ENCODE measurements around the gene FAM50A. TPM values are rescaled to one million over a fixed set of nuclear protein-coding genes. Genes with fewer than 3 reads are reported as not detected.

Gene FAM50A
- total and polyA plus RNA-seq, 2 experiments from 2014 or later, result 81.8 to 147 TPM

- TF ChIP-seq, protein P1, sequence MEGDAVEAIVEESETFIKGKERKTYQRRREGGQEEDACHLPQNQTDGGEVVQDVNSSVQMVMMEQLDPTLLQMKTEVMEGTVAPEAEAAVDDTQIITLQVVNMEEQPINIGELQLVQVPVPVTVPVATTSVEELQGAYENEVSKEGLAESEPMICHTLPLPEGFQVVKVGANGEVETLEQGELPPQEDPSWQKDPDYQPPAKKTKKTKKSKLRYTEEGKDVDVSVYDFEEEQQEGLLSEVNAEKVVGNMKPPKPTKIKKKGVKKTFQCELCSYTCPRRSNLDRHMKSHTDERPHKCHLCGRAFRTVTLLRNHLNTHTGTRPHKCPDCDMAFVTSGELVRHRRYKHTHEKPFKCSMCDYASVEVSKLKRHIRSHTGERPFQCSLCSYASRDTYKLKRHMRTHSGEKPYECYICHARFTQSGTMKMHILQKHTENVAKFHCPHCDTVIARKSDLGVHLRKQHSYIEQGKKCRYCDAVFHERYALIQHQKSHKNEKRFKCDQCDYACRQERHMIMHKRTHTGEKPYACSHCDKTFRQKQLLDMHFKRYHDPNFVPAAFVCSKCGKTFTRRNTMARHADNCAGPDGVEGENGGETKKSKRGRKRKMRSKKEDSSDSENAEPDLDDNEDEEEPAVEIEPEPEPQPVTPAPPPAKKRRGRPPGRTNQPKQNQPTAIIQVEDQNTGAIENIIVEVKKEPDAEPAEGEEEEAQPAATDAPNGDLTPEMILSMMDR (IDR thresholded peaks at IDR 0.05; ENCODE audit: low read depth, low read length), result no peak
- Histone ChIP-seq H3K27ac (no peak overlapping the region), H3K4me3 (no peak overlapping the region), H3K36me3 (no peaks in the 10 kb centered on the region), H3K27me3 (no peaks in the 10 kb centered on the region), H3K4me1 (ENCODE audit: low read depth) (peaks cover 2% of the 10 kb centered on the region), H3K9me3 (ENCODE audit: low read depth) (no peaks in the 10 kb centered on the region)
- no peak for DNase-seq (ENCODE audit: low read depth in 1 of 2, low spot score in 1 of 2)
These were observed 44.6 kb downstream of the FAM50A start for GRCh38 chrX:154488336-154489075.

DNA sequence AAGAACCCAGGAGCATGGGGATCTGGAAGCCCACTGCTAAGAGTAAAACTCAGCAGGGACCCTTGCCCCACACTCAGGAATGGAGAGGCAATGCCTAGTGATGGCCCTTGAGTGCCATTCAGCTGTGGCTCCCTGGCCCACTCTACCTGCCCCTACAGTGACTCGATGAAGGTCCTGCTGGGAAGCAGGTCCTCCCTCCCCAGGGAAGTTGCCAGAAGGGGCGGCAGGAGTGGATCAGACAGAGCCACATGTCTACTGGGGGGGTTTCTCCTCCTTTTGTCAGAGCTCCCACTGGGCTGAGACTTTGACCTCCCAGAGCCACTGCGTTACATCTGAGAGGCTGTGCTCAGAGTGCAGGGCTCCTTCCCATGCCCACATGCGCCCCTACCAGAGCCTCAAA, 45.2 kb downstream of the FAM50A start:
- Histone ChIP-seq H3K4me3 (no peak overlapping the region), H3K9me3 (ENCODE audit: low read depth) (no peaks in the 10 kb centered on the region), H3K27me3 (no peaks in the 10 kb centered on the region), H3K36me3 (no peaks in the 10 kb centered on the region), H3K4me1 (ENCODE audit: low read depth) (peaks cover 2% of the 10 kb centered on the region), H3K27ac (no peak overlapping the region)
- DNase-seq (ENCODE audit: low read depth in 1 of 2, low spot score in 1 of 2), result no peak
- TF ChIP-seq, protein P1 (IDR thresholded peaks at IDR 0.05; ENCODE audit: low read depth, low read length), result no peak

DNA sequence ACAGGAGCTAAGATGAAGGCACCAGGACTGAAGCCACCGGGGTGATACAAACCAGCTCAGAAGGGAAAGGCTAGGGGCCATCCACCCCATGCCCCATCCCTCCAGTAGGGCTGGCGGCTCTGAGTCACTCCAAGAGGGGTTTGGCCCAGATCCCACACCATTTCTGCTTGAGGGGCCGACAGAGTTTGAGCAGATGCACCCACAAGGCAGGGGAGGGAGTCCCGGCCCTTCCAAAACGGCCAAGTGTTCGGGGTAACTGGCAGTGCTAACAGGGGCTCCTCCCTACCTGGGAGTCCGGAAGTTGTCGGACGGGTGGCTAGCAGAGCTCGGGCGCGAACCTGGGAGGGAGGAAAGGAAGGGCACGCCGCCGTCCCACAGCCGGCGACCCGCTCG, 46.1 kb downstream of the FAM50A start:
- peak overlapping the region; percentile 91 for H3K27ac ChIP-seq
- peaks cover 2% of the 10 kb centered on the region for H3K4me1 ChIP-seq (ENCODE audit: low read depth)
- no peaks in the 10 kb centered on the region for H3K36me3 ChIP-seq
- DNase-seq (ENCODE audit: low read depth in 1 of 2, low spot score in 1 of 2), result peak in 1 of 2 donors; percentile 61
- TF ChIP-seq, protein P1 (IDR thresholded peaks at IDR 0.05; ENCODE audit: low read depth, low read length), result no peak
- H3K27me3 ChIP-seq, result no peaks in the 10 kb centered on the region
- peak overlapping the region; percentile 55 for H3K4me3 ChIP-seq
- H3K9me3 ChIP-seq (ENCODE audit: low read depth), result no peaks in the 10 kb centered on the region

- no peaks in the 10 kb centered on the region for H3K27me3 ChIP-seq
- peak within 1 kb of the TSS; percentile 55 for H3K4me3 ChIP-seq
- TF ChIP-seq, protein P1 (IDR thresholded peaks at IDR 0.05; ENCODE audit: low read depth, low read length), result no peak
- no peaks in the 10 kb centered on the region for H3K9me3 ChIP-seq (ENCODE audit: low read depth)
- peaks cover 2% of the 10 kb centered on the region for H3K4me1 ChIP-seq (ENCODE audit: low read depth)
- H3K36me3 ChIP-seq, result no peaks in the 10 kb centered on the region
- H3K27ac ChIP-seq, result peak within 1 kb of the TSS; percentile 96
- DNase-seq (ENCODE audit: low read depth in 1 of 2, low spot score in 1 of 2), result peak; percentile 91 to 95
These were observed 46.6 kb downstream of the FAM50A start, which contains the start of gene SLC10A3 for GRCh38 chrX:154490414-154491083. Gene SLC10A3, minus strand, starts transcription at chrX:154490629. Its CDS starts 1,689 bp downstream, at chrX:154488940.

DNA sequence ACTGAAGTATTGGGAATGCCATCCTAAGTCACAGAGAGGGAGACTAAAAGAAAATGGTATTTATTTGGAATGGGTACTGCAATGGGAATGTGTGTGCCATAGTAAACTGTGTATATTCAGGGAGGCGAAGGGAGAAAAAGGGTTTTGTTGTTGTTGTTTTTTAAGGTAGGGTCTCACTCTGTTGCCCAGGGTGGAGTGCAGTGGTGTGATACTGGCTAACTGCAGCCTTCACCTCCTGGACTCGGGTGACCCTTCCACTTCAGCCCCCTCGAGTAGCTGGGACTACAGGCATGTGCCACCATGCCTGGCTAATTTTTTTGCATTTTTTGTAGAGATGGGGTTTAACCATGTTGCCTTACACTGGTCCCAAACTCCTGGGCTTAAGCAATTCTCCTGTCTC, 50.8 kb downstream of the FAM50A start:
- TF ChIP-seq, protein P1 (IDR thresholded peaks at IDR 0.05; ENCODE audit: low read depth, low read length), result no peak
- Histone ChIP-seq H3K4me1 (ENCODE audit: low read depth) (no peaks in the 10 kb centered on the region), H3K4me3 (no peak overlapping the region), H3K36me3 (no peaks in the 10 kb centered on the region), H3K27ac (no peak overlapping the region), H3K27me3 (no peaks in the 10 kb centered on the region), H3K9me3 (ENCODE audit: low read depth) (no peaks in the 10 kb centered on the region)
- DNase-seq (ENCODE audit: low read depth in 1 of 2, low spot score in 1 of 2), result no peak
